Fibroblast of mammary gland (primary cell): ENCODE results near the gene ETS1.

Experiments
- DNase-seq: peaks from one replicate; pipeline ENCODE4 v3.0.0-alpha.2; 2010; ENCODE audit warnings: low read depth
- H3K4me3 ChIP-seq: 2 replicates; pipeline ENCODE4 v1.5.1; 2011; ENCODE audit warnings: low read depth, mild to moderate bottlenecking, low read length, moderate library complexity; ENCODE audit not compliant: control insufficient read depth
- TF ChIP-seq, protein P1 (sequence below): conservative IDR thresholded peaks from 2 replicates; pipeline ENCODE4 v1.5.1; 2011; ENCODE audit warnings: low read depth, low read length, inconsistent platforms; ENCODE audit not compliant: control insufficient read depth, insufficient read depth

ETS1 gene

DNA sequence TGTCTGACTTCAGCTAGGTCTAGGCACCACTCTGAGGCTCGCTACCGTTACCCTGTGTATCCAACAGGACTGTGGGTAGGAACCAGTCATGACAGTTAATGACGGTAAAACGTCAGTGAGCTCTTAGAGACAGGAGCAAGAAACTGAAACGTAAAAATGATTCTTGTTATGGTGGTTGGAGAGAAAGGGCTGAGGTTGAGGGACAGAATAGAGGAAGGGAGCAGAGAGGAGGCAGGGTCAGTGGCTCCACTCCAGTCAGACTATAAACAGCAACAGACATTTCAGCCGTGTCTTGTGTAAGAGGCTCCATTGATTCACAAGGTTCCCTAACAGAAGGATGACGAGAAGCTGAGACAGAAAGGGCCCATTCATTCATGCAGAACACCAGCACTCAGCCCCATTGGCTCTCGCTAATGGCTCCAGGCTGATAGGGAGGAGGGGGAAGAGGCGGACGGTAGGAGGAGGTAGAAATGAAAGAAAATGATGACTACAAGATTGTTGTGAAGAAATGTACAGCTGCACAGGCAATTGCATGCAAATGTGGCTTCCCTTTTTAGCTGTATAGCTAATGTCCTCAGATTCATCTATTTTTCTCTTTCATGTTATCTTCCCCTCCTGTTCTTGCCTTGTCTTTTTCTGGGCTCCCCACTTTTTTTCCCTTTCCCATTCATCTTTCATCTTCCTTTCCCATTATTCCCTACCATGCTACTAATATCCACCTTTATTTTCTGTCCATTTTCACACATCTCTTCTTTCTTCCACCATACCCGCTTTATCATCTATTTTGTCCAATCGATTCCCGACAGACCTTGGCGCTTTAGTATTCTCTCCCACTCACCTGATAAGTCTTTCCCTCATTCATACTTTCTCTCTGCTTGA is 34.3 kb downstream of the ETS1 start:
- peak; percentile 83 for DNase-seq
- TF ChIP-seq, protein P1, sequence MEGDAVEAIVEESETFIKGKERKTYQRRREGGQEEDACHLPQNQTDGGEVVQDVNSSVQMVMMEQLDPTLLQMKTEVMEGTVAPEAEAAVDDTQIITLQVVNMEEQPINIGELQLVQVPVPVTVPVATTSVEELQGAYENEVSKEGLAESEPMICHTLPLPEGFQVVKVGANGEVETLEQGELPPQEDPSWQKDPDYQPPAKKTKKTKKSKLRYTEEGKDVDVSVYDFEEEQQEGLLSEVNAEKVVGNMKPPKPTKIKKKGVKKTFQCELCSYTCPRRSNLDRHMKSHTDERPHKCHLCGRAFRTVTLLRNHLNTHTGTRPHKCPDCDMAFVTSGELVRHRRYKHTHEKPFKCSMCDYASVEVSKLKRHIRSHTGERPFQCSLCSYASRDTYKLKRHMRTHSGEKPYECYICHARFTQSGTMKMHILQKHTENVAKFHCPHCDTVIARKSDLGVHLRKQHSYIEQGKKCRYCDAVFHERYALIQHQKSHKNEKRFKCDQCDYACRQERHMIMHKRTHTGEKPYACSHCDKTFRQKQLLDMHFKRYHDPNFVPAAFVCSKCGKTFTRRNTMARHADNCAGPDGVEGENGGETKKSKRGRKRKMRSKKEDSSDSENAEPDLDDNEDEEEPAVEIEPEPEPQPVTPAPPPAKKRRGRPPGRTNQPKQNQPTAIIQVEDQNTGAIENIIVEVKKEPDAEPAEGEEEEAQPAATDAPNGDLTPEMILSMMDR, result no peak
- no peak overlapping the region for H3K4me3 ChIP-seq

DNA sequence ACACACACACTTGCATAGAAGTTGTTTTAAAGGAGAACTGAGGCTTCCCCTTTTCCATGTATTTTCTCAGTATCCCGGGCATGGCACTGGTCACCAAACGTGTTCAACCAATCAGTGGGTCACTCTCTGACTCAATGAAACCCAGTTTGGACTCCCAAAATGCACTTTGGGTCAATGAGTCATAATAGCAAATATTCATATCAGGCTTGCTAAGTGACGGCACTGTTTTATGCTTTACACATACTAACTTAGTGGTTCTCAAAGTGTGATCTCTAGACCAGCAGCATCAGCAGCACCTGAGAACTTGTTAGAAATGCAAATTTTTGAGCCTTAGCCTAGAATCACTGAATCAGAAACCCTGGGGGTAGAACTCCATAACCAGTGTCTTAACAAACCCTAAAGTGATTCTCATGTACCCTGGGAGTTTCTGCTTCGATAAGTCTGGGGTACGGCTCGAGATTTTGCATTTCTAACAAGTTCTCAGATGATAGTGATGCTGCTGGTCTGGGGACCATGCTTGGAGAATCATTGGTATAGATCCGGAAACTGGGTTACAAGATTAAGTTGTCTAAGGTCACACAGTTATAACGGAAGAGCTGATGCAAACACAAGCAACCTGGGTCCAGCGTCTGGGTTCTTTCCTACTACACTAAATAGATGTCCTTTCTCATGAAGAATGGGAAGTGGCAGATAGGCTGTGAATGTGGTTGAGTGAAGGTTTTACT is 35.6 kb downstream of the ETS1 start:
- TF ChIP-seq, protein P1, result no peak
- DNase-seq, result peak; percentile 10
- no peak overlapping the region for H3K4me3 ChIP-seq

DNA sequence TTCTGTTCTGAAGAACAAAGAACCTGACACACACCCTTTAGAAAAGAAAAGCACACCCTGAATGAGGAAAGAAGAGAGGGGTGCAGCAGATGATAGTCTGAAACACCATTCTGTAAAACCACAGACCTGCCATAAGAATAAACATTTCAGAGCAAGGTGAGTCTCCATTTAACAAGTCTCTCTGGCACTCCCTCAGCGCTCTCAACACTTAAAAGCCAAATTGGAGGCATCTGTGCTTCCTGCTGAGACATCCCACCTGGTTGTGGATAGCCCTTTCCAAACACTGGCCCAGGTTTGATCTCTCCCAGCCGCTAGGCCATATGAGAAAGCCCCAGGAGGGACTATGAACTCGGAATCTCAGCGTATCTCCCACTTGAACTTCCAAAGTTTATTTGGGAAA is 36.3 kb downstream of the ETS1 start:
- TF ChIP-seq, protein P1, result no peak
- H3K4me3 ChIP-seq, result no peak overlapping the region
- no peak for DNase-seq

DNA sequence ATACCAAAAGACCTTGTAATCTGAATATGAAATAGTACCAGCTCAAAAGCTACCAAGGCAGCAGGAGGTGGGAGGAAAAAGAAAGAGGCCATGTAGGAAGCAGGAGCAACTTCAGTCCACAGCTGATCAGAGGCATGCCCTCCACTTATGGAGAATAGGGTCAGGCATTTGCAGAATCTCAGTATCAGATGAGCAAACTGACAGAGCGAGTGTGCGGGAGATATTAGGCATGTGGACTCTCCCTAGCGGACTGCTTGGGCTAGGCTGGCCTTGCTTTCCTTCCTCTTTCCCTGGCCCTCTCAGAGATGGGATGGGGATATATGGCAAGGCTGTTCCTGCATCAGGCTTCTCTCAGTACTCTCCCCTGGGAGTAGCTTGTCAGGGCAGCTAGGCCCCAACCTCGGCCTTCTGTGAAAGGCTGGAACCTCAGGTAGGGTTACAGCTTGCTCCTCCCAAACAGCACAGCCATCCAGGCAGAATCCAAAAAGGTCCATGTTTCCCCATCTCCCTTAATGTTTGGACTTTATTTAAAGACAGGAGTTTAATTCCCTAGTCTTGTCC is 37.0 kb downstream of the ETS1 start:
- H3K4me3 ChIP-seq, result no peak overlapping the region
- TF ChIP-seq, protein P1, result no peak
- DNase-seq, result no peak

DNA sequence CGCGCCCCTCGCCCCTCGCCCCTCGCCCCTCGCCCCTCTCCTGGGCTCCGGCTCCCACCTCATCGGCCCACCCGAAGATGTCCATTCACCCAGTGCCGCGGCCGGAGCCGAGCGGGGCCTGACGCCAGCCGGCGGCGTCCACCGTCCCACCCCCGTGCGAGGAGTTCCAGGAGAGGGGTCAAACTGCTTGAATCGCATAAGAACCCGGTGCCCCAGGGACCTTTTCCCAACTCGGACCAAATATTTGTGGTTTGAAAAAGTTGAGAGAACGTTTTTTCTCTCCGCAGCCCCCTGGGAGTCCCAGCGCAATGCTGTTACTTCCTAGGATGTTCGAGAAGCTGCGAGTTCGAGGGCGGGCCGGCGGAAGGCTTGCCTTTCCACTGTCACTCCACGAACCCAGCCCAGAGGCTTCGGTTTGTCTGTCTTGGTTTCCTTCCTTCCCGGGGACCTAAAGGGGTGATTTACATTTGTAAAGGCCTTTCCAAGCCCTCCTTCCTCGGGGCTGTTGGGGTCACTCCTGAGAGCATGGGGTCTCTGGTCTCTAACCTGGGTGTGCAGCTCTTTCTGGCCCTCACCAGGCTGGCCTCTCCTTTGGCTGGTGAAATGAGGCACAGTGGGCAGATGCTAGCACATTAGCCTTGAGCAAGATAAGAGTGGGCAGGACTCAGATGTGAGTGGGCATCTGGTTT is 38.0 kb downstream of the ETS1 start:
- TF ChIP-seq, protein P1, result no peak
- DNase-seq, result peak; percentile 92
- peak overlapping the region; percentile 43 for H3K4me3 ChIP-seq

DNA sequence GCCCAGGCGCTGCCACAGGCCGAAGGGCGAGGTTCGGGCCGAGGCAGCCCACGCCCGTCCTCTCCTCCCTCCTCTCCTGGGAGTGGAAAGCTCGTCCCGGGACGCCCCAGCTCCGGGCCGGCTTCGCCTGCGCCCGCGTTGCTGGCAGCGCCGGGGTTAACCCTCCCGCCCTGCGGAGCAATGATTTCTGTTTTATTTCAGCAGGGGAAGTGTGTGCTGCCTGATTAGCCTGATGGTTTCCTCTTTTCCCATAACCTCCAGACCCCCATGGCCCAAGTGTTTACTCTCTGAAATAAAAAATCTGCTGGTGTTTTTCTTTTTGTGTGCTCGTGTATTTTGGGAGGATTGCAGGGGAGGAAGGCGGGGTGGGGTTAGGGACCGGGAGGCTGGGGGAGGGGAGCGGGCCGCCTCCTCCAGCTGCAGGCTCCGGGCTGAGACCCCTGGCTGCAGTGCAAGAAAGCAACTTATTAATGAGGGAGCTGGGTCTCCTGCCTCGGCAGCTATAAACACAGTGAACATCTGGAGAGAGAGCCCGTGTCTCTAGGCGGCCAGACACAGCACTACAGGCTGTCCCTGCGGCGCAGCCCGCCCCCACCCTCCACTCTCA is 38.6 kb downstream of the ETS1 start:
- H3K4me3 ChIP-seq, result peak overlapping the region; percentile 43
- TF ChIP-seq, protein P1, result no peak
- peak; percentile 48 for DNase-seq
